OCI-LY3 (cell line): ENCODE data around the gene GGA3.

Experiments
- CTCF ChIP-seq: fragments of 200-600, 300-600 bp; sonication (generic); IDR thresholded peaks from 2 replicates; pipeline ENCODE4 v1.5.1; 2014; ENCODE audit warnings: antibody characterized with exemption, low read length, low read depth
- EZH2phosphoT487 ChIP-seq: fragments of 200-600 bp; shearing (Covaris generic); IDR thresholded peaks from 2 replicates; pipeline ENCODE4 v1.6.1; 2018; ENCODE audit warnings: antibody characterized with exemption, mixed run types, low read depth

- TF ChIP-seq CTCF (no peak), EZH2phosphoT487 (no peak)
Measured at GRCh38 chr17:75270966-75271232, 9.5 kb upstream of the GGA3 start, which contains the start of gene MIF4GD.
